Subcutaneous abdominal adipose tissue (tissue), 5 donors: ENCODE results near the gene LRCH3.

Experiments used
- H3K27ac ChIP-seq: one replicate; pipeline ENCODE4 v1.7.0; 2013; ENCODE audit warnings: low read depth, mild to moderate bottlenecking, inconsistent platforms, low read length, moderate library complexity
- H3K27me3 ChIP-seq, 5 donors: one replicate each; pipeline ENCODE4 v1.7.0; 2013; ENCODE audit warnings: low read length in 5 of 5, inconsistent platforms in 1 of 5; ENCODE audit not compliant: control insufficient read depth in 5 of 5, insufficient read depth in 4 of 5
- H3K36me3 ChIP-seq, 5 donors: one replicate each; pipeline ENCODE4 v1.7.0; 2013; ENCODE audit warnings: low read length in 5 of 5; ENCODE audit not compliant: control insufficient read depth in 5 of 5, insufficient read depth in 5 of 5
- H3K4me1 ChIP-seq, 5 donors: one replicate each; pipeline ENCODE4 v1.7.0; 2013; ENCODE audit warnings: low read length in 5 of 5, mild to moderate bottlenecking in 3 of 5, moderate library complexity in 1 of 5; ENCODE audit not compliant: control insufficient read depth in 5 of 5, insufficient read depth in 5 of 5
- H3K4me3 ChIP-seq, 5 donors: one replicate each; pipeline ENCODE4 v1.7.0; 2013; ENCODE audit warnings: low read length in 5 of 5, low read depth in 1 of 5
- H3K9ac ChIP-seq, 5 donors: one replicate each; pipeline ENCODE4 v1.7.0; 2013; ENCODE audit warnings: low read length in 5 of 5, mild to moderate bottlenecking in 4 of 5, moderate library complexity in 3 of 5
- H3K9me3 ChIP-seq, 5 donors: one replicate each; pipeline ENCODE4 v1.7.0; 2013; ENCODE audit warnings: low read length in 5 of 5; ENCODE audit not compliant: control insufficient read depth in 5 of 5
- donor health status: healthy.
- donor health status: healthy.
- donor health status: healthy.
- donor health status: healthy.
- donor health status: healthy.

Gene LRCH3

DNA sequence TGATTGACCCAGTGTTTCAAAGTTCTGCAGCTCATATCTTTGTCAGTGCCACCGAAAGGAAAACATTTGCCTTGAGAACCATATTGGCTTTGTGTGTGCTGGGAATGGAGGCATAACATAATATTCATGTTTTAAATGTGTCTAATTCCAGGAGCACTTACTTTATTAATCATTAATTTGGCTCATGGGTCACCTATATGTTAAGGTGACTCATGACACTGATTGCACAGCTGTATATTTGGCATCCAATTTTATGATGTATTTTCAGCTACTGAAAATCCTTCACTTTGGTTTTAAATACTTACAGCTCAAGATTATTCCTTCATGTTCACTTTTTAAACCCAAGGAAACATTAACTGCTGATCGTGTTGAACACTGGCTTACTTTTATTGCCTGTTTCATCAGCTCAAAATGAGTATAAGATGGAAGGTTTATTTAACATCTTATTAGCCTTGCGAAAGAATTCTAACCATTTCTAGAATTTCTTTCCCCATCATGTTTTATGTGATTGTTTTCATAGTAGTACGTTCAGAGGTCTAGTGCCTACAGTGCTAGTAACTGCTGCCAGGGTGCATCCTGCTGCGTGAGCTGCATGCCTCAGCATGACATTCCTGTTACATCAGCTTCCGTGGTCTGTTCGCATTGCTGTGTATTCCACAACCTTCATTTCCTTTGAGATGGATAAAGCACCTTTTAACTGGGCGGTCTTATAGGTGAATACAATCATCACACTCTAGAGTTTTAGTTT is 63.7 kb downstream of the LRCH3 start:
- H3K36me3 ChIP-seq = peaks cover 43 to 71% (median 49%) of the 10 kb centered on the region in 5 donors
- H3K9me3 ChIP-seq = no peaks in the 10 kb centered on the region
- H3K4me3 ChIP-seq = no peak overlapping the region
- no peak overlapping the region for H3K9ac ChIP-seq
- no peaks in the 10 kb centered on the region for H3K27me3 ChIP-seq
- H3K4me1 ChIP-seq = no peaks in the 10 kb centered on the region
- no peak overlapping the region for H3K27ac ChIP-seq

DNA sequence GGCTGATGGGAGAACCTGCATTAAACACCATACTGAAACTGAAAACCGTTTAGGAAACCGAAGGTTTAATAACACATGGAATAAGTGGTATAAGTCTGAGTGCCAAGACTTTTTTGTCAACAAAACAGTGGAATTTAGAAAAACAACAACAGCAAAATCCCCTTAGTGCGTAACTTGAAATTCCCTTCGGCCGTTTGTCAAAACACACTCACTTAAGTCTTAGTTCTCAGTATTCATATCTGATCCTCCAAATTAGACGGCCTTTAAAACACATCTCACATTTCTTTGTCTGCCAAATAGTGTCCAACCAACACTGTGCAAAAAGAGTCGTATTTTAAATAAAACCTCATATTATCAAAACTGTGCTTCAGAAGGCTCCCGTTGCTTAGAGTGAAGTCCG is 64.5 kb downstream of the LRCH3 start:
- H3K36me3 ChIP-seq = peaks cover 40 to 71% (median 47%) of the 10 kb centered on the region in 5 donors

DNA sequence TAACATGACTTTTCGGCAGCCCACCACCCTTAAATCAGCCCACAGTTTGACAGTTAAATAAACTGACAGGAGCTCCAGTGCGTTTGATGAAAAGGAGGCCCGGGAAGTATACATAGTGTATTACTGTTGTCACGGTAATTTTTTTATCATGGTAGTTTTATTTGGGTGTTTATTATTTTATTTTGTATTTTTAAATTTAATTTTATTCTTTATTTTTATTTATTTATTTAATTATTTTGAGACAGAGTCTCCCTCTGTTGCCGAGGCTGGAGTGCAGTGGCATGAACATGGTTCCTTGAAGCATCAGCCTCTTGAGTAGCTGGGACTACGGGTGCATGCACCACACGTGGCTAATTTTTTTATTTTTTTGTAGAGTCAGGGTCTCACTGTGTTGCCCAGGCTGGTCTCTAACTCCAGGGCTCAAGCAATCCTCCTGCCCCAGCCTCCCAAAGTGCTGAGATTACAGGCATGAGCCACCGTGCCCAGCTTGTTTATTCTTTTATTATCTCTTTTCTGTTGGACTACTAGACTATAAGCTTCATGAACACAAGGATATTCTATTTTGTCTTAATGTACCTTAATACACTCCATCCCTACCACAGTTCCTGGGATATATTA is 65.3 kb downstream of the LRCH3 start:
- H3K9me3 ChIP-seq = no peaks in the 10 kb centered on the region
- no peak overlapping the region for H3K27ac ChIP-seq
- H3K36me3 ChIP-seq = peaks cover 40 to 68% (median 40%) of the 10 kb centered on the region in 5 donors
- no peaks in the 10 kb centered on the region for H3K27me3 ChIP-seq
- no peak overlapping the region for H3K9ac ChIP-seq
- no peak overlapping the region for H3K4me3 ChIP-seq
- H3K4me1 ChIP-seq = no peaks in the 10 kb centered on the region

More for the DNA sequence above, 64.5 kb downstream of the LRCH3 start:
- H3K27ac ChIP-seq = no peak overlapping the region
- H3K4me3 ChIP-seq = no peak overlapping the region
- no peaks in the 10 kb centered on the region for H3K27me3 ChIP-seq
- no peak overlapping the region for H3K9ac ChIP-seq
- H3K4me1 ChIP-seq = no peaks in the 10 kb centered on the region
- no peaks in the 10 kb centered on the region for H3K9me3 ChIP-seq

DNA sequence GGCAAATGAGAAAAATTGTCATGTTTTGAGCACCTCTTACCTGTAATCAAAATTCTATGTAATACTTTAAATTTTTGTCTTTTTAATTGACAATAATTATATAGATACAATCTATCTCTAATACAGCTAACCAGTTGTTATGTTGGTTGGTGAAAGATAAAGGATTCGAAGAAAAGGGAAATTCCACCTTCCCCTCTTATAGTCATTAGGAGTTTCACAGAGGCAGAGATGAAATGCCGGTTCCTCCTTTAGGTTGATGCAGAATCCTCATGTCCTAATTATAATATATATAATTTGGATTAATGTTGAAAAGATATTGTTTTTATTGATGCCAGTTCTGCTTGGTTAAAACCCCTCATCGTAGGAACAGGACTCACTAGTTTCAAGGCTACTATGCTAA is 67.1 kb downstream of the LRCH3 start:
- H3K9me3 ChIP-seq = no peaks in the 10 kb centered on the region
- no peak overlapping the region for H3K4me3 ChIP-seq
- H3K4me1 ChIP-seq = no peaks in the 10 kb centered on the region
- H3K27me3 ChIP-seq = no peaks in the 10 kb centered on the region
- no peak overlapping the region for H3K27ac ChIP-seq
- H3K36me3 ChIP-seq = peaks cover 28 to 53% (median 36%) of the 10 kb centered on the region in 5 donors
- H3K9ac ChIP-seq = no peak overlapping the region

DNA sequence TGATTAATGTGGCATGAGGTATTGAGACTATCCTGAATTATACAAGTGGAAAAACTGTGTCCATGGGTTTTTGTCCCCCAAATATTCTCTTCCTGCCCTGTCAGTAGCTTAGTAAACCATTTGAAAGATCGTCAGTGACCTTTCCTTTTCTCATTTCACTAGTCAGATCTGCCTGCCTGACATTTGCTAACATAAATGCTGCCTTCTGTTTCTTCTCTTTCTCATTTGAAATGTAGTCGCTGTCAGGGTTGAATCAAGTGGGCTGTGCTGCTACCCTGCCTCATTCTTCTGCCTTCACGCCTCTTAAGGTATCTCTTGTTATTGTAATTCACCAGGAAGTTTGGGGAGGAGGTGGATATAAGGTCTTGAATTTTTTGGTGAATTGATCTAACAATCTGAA is 67.5 kb downstream of the LRCH3 start:
- Histone ChIP-seq H3K36me3 (peaks cover 28 to 50% (median 34%) of the 10 kb centered on the region in 5 donors), H3K9ac (no peak overlapping the region), H3K9me3 (no peaks in the 10 kb centered on the region), H3K4me1 (no peaks in the 10 kb centered on the region), H3K27me3 (no peaks in the 10 kb centered on the region), H3K27ac (no peak overlapping the region), H3K4me3 (no peak overlapping the region)

DNA sequence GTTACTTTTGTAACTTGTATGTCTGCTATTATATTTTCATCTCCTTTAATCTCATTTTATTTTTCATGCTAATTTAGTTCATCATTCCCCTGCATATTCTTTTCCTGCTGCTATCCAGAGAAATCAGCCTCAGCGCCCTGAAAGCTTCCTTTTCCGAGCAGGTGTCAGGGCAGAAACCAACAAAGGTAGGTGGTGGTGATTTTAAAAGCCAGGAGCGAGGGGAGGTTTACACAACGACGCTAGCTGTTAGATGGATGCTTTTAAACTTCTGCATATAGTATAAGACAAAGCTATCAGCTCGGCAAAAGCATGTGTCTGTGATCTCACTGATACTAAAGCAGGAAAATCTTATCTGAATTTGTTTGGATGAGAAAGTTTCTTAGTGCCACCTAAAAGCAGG is 75.0 kb downstream of the LRCH3 start:
- Histone ChIP-seq H3K9ac (no peak overlapping the region), H3K27ac (no peak overlapping the region), H3K27me3 (no peaks in the 10 kb centered on the region), H3K4me3 (no peak overlapping the region), H3K36me3 (peaks cover 12 to 51% (median 33%) of the 10 kb centered on the region in 5 donors), H3K4me1 (no peaks in the 10 kb centered on the region), H3K9me3 (no peaks in the 10 kb centered on the region)

DNA sequence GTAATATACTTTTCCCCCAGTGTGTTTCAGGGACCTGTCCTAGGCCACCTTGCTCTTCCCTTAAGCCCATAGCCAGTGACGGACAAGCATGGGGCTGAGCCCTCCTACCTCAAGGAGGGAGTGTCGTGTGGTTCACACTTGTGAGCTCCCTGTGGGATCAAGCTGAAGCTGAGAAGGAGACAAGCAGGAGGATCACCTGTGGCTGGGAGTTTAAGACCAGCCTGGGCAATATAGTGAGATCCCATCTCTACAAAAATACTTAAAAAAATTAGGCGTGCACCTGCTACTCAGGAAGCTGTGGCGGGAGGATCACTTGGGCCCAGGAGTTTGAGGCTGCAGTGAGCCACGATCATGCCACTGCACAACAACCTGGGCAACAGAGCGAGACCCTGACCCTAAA is 82.3 kb downstream of the LRCH3 start:
- Histone ChIP-seq H3K4me3 (no peak overlapping the region), H3K9me3 (no peaks in the 10 kb centered on the region), H3K9ac (no peak overlapping the region), H3K27ac (no peak overlapping the region), H3K36me3 (peaks cover 25 to 79% (median 55%) of the 10 kb centered on the region in 5 donors), H3K4me1 (peaks cover 0 to 3% (median 0%) of the 10 kb centered on the region in 5 donors), H3K27me3 (no peaks in the 10 kb centered on the region)

DNA sequence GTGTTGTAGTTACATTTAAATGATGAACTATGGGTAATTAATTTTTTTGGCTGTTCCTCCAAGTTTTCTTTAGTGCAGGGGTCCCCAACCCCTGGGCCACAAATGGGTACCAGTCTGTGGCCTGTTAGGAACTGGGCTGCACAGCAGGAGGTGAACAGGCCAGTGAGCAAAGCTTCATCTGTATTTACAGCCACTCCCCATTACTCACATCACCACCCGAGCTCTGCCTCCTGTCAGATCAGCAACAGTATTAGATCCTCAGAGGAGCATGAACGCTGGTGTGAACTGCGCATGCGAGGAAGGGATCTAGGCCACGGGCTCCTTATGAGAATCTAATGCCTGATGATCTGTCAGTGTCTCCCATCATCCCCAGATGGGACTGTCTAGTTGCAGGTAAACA is 83.0 kb downstream of the LRCH3 start:
- Histone ChIP-seq H3K36me3 (peaks cover 28 to 81% (median 55%) of the 10 kb centered on the region in 5 donors), H3K4me1 (peaks cover 0 to 4% (median 0%) of the 10 kb centered on the region in 5 donors), H3K27me3 (no peaks in the 10 kb centered on the region), H3K4me3 (no peak overlapping the region), H3K27ac (no peak overlapping the region), H3K9ac (no peak overlapping the region), H3K9me3 (no peaks in the 10 kb centered on the region)

DNA sequence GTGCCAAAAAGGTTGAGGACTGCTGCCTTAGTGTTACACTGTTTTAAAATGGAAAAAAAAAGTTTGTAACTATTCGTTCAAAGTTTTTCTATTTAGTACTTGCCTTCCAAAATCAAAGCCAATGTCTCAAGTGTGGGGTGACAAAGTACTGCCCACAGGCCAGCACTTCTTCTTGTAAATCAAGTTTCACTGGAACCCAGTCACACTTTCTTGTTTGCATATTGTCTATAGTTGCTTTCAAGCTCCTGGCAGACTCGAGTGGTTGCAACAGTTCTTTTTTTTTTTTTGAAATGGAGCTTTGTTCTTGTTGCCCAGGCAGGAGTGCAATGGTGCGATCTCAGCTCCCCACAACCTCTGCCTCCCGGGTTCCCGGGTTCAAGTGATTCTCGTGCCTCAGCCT is 83.6 kb downstream of the LRCH3 start:
- Histone ChIP-seq H3K4me3 (no peak overlapping the region), H3K4me1 (peaks cover 0 to 4% (median 0%) of the 10 kb centered on the region in 5 donors), H3K27me3 (no peaks in the 10 kb centered on the region), H3K27ac (no peak overlapping the region), H3K9me3 (no peaks in the 10 kb centered on the region), H3K9ac (no peak overlapping the region), H3K36me3 (peaks cover 28 to 79% (median 55%) of the 10 kb centered on the region in 5 donors)

DNA sequence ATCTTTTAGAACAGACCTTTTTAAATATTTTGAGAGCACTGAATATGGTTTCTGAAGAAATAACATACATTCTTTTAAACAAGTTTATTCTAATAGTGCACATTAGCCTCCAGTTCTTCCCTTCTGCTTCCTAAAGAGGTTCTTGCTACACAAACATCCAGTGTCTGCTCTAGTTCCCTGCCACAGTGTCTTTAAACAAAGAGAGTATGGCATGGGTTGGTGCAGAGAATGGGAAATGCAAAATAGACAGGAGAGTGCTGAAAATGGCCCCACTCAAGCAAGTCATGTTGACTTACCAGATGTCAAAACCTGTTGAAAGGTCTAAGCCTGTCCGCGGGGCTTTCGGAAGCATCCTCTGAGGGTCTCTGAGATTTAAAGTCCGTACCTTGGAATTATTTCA is 86.8 kb downstream of the LRCH3 start:
- H3K27me3 ChIP-seq = no peaks in the 10 kb centered on the region
- no peaks in the 10 kb centered on the region for H3K9me3 ChIP-seq
- peaks cover 18 to 65% (median 35%) of the 10 kb centered on the region in 5 donors for H3K36me3 ChIP-seq
- no peak overlapping the region for H3K27ac ChIP-seq
- H3K4me1 ChIP-seq = peaks cover 0 to 4% (median 0%) of the 10 kb centered on the region in 5 donors
- H3K4me3 ChIP-seq = no peak overlapping the region
- H3K9ac ChIP-seq = no peak overlapping the region
